HG03439 (cell line): ENCODE measurements around the gene FA2H.
"Not testable (repeated sequence)": the region's sequence is repeated elsewhere in the genome, so short reads cannot be mapped to it uniquely, and the experiment has no call there.

Experiments
- ATAC-seq: cut with Tn5 transposase; IDR thresholded peaks from one replicate; pipeline ENCODE4 v1.9.1; 2021; ENCODE audit warnings: mild to moderate bottlenecking, moderate library complexity; ENCODE audit not compliant: unreplicated experiment

The FA2H gene

GRCh38 chr16:74774223-74775139 lies at the start of gene FA2H:
TSS of gene FA2H (minus strand) at chr16:74774820. CDS start at chr16:74774755, 65 bp downstream.
- peak; percentile 91 for ATAC-seq

- no peak for ATAC-seq
Measured at GRCh38 chr16:74817851-74818250, 43.2 kb upstream of the FA2H start.

- peak; percentile 96 for ATAC-seq
Measured at GRCh38 chr16:74813109-74813641, 38.6 kb upstream of the FA2H start.

- no peak for ATAC-seq
Measured at GRCh38 chr16:74811911-74812310, 37.3 kb upstream of the FA2H start.

- not testable (repeated sequence) for ATAC-seq
Measured at GRCh38 chr16:74811216-74811615, 36.6 kb upstream of the FA2H start.

- ATAC-seq = no peak
Measured at GRCh38 chr16:74807052-74807646, 32.5 kb upstream of the FA2H start.

- ATAC-seq = no peak
Measured at GRCh38 chr16:74800216-74800871, 25.7 kb upstream of the FA2H start.

- ATAC-seq = no peak
Measured at GRCh38 chr16:74797414-74797813, 22.8 kb upstream of the FA2H start.

- no peak for ATAC-seq
Measured at GRCh38 chr16:74795104-74795503, 20.5 kb upstream of the FA2H start.

GRCh38 chr16:74794668-74795067 lies 20.0 kb upstream of the FA2H start:
- no peak for ATAC-seq

- no peak for ATAC-seq
Measured at GRCh38 chr16:74793571-74793970, 19.0 kb upstream of the FA2H start.

GRCh38 chr16:74792225-74792624 lies 17.6 kb upstream of the FA2H start:
- ATAC-seq = no peak

GRCh38 chr16:74791749-74792148 lies 17.1 kb upstream of the FA2H start:
- ATAC-seq = not testable (repeated sequence)

- no peak for ATAC-seq
Measured at GRCh38 chr16:74788108-74788507, 13.5 kb upstream of the FA2H start.

- no peak for ATAC-seq
Measured at GRCh38 chr16:74785031-74785430, 10.4 kb upstream of the FA2H start.

- ATAC-seq = no peak
Measured at GRCh38 chr16:74778646-74779045, 4.0 kb upstream of the FA2H start.

GRCh38 chr16:74776926-74777325 lies 2.3 kb upstream of the FA2H start:
- ATAC-seq = no peak

- ATAC-seq = no peak
Measured at GRCh38 chr16:74775255-74775654, 635 bp upstream of the FA2H start.

GRCh38 chr16:74773446-74774222 lies 986 bp downstream of the FA2H start:
- ATAC-seq = no peak

GRCh38 chr16:74771656-74772315 lies 2.8 kb downstream of the FA2H start:
- no peak for ATAC-seq
